Colon (tissue), 2 donors: ENCODE results near the gene PTPN22.

Source experiments
- FAIRE-seq: peaks from 2 replicates; lab custom pipeline; 2012; peaks lifted over from hg19 to GRCh38; lab: Jason Lieb, UNC
- donor health status: control.
- donor health status: control.

The PTPN22 gene

GRCh38 chr1:113849072-113849471 lies 22.4 kb downstream of the PTPN22 start:
- no peak for FAIRE-seq

- no peak for FAIRE-seq
Measured at GRCh38 chr1:113846391-113847035, 25.0 kb downstream of the PTPN22 start.

GRCh38 chr1:113836534-113836933 lies 35.0 kb downstream of the PTPN22 start:
- no peak for FAIRE-seq

GRCh38 chr1:113835686-113836290 lies 35.7 kb downstream of the PTPN22 start:
- peak; percentile 94 for FAIRE-seq

- no peak for FAIRE-seq
Measured at GRCh38 chr1:113834716-113835115, 36.8 kb downstream of the PTPN22 start.

- FAIRE-seq: no peak
Measured at GRCh38 chr1:113830039-113830438, 41.5 kb downstream of the PTPN22 start.

- no peak for FAIRE-seq
Measured at GRCh38 chr1:113821916-113822315, 49.6 kb downstream of the PTPN22 start.

- no peak for FAIRE-seq
Measured at GRCh38 chr1:113818578-113818977, 52.9 kb downstream of the PTPN22 start.

GRCh38 chr1:113813218-113813617 lies 58.3 kb downstream of the PTPN22 start:
- FAIRE-seq: no peak

- FAIRE-seq: no peak
Measured at GRCh38 chr1:113812661-113813135, 58.8 kb downstream of the PTPN22 start.

- peak; percentile 83 for FAIRE-seq
Measured at GRCh38 chr1:113811888-113812660, 59.4 kb downstream of the PTPN22 start, which contains the start of gene RSBN1. TSS of gene RSBN1 (minus strand) at chr1:113812476. CDS start at chr1:113812412, 64 bp downstream.

GRCh38 chr1:113811156-113811887 lies 60.2 kb downstream of the PTPN22 start:
- FAIRE-seq: no peak

- peak; percentile 10 for FAIRE-seq
Measured at GRCh38 chr1:113809670-113810602, 61.6 kb downstream of the PTPN22 start.

- FAIRE-seq: no peak
Measured at GRCh38 chr1:113808450-113809195, 62.9 kb downstream of the PTPN22 start.

- FAIRE-seq: no peak
Measured at GRCh38 chr1:113805639-113806038, 65.9 kb downstream of the PTPN22 start.

- FAIRE-seq: no peak
Measured at GRCh38 chr1:113805256-113805531, 66.3 kb downstream of the PTPN22 start.

- FAIRE-seq: no peak
Measured at GRCh38 chr1:113804421-113805255, 66.9 kb downstream of the PTPN22 start.

GRCh38 chr1:113802367-113803007 lies 69.0 kb downstream of the PTPN22 start:
- no peak for FAIRE-seq

- no peak for FAIRE-seq
Measured at GRCh38 chr1:113800487-113800886, 71.0 kb downstream of the PTPN22 start.
